Omental fat pad (tissue), 4 donors: ENCODE measurements around the gene CREB3L1. TPM values are rescaled to one million over a fixed set of nuclear protein-coding genes. Genes with fewer than 3 reads are reported as not detected.

Source experiments
- ATAC-seq: fragments of 150-250 bp; one replicate; pipeline ENCODE4 v1.9.1; 2016; ENCODE audit warnings: mild to moderate bottlenecking, moderate library complexity; ENCODE audit not compliant: low FRiP score
- DNase-seq: peaks from one replicate; pipeline ENCODE4 v3.0.0-alpha.2; 2019; ENCODE audit warnings: low spot score
- CTCF ChIP-seq, 3 donors: fragments of 450-650 bp; IDR thresholded peaks; one replicate each; pipeline ENCODE4 v1.5.1; 2016 to 2017; ENCODE audit warnings: antibody characterized with exemption in 3 of 3, mild to moderate bottlenecking in 3 of 3, moderate library complexity in 2 of 3
- total RNA-seq, 4 donors: library from RNA; depleted of rRNA; stranded (reverse); fragments of >200 nt; gene quantifications; one replicate each; pipeline ENCODE4 v1.1.0, GENCODE V29; 2016

The CREB3L1 gene
- total RNA-seq, 4 donors from 2014 or later, result 0.94 to 8.7 (median 2.8) TPM

GRCh38 chr11:46281371-46281831 is 3.9 kb downstream of the CREB3L1 start:
- ATAC-seq (no peak), DNase-seq (no peak)
- TF ChIP-seq CTCF (IDR thresholded peaks at IDR 0.05), result no peak

- ATAC-seq (no peak), DNase-seq (no peak)
- no peak for TF ChIP-seq CTCF (IDR thresholded peaks at IDR 0.05)
Measured at GRCh38 chr11:46285173-46285572, 7.7 kb downstream of the CREB3L1 start.

GRCh38 chr11:46285594-46286033 is 8.2 kb downstream of the CREB3L1 start:
- no peak for ATAC-seq
- no peak for TF ChIP-seq CTCF (IDR thresholded peaks at IDR 0.05)
- DNase-seq, result no peak

GRCh38 chr11:46286789-46287188 is 9.3 kb downstream of the CREB3L1 start:
- TF ChIP-seq CTCF (IDR thresholded peaks at IDR 0.05), result no peak
- ATAC-seq (no peak), DNase-seq (no peak)

GRCh38 chr11:46288451-46288850 is 11.0 kb downstream of the CREB3L1 start:
- TF ChIP-seq CTCF (IDR thresholded peaks at IDR 0.05), result no peak
- ATAC-seq (no peak), DNase-seq (no peak)

GRCh38 chr11:46290011-46290410 is 12.5 kb downstream of the CREB3L1 start:
- no peak for TF ChIP-seq CTCF (IDR thresholded peaks at IDR 0.05)
- DNase-seq (no peak), ATAC-seq (no peak)

- no peak for TF ChIP-seq CTCF (IDR thresholded peaks at IDR 0.05)
- peak; percentile 70 for DNase-seq
- ATAC-seq, result peak; percentile 23
Measured at GRCh38 chr11:46290598-46291309, 13.3 kb downstream of the CREB3L1 start.
